ENCODE results near the gene CD81.

CD81 gene

DNA sequence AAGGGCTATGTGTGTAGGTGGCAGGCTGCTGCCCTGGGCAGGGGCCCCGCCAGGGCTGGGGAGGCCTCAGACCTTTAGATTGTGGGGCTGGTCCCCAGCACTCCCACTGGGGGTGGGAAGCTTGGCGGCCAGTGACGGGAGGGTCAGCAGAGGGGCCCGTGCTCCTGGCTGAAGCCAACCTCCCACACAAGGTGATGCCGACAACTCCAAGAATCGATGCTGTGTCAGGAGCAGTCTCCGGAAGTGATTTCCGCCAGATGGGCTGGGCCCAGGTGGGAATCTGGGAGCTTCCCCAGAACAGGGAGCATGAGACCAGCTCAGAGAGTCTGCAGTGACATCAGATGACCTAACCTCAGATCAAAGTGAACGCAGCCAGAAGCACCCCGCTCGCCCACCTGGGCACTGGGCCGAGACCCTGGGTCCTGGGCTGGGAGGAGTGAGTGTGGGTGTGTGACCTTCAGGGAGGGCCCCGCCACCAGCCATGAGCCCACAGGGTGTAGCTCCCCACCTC lies 59.5 kb downstream of the CD81 start:
- DNase-seq (ENCODE audit: low spot score) = no peak

GRCh38 chr11:2437516-2437915 lies 60.4 kb downstream of the CD81 start:
- no peak for DNase-seq (ENCODE audit: low spot score)

DNA sequence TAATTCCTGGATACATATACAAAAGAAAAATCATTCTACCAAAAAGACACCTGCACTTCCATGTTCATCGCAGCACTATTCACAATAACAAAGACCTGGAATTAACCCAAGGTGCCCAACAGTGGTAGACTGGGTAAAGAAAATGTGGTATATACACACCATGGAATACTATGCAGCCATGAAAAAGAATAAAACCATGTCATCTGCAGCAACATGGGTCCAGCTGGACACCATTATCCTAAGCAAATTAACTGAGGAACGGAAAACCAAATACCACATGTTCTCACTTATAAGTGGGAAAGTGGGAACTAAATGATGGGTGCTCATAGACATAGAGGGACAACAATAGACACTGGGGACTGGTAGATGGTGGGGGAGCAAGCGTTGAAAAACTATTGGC lies 62.7 kb downstream of the CD81 start:
- DNase-seq (ENCODE audit: low spot score) = no peak

DNA sequence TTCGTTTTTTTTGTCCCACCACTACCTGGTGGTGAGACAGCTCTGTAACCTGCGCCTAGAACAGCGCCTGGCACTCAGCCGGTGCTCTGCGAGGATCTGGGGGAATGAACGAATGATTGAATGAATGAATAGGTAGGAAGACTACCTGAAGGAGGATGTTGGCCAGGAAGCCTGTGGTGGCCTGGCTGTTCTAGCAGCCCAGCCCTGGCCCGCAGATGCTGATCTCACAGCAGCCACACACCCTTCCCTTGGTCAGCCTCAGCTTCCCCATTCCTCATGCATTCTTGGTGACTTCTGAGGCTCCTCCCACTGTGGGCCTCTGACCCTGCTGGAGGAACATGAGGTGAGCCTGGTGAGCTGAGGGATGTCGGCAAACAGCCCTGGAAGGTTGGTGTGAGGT lies 63.5 kb downstream of the CD81 start:
- DNase-seq (ENCODE audit: low spot score) = no peak

DNA sequence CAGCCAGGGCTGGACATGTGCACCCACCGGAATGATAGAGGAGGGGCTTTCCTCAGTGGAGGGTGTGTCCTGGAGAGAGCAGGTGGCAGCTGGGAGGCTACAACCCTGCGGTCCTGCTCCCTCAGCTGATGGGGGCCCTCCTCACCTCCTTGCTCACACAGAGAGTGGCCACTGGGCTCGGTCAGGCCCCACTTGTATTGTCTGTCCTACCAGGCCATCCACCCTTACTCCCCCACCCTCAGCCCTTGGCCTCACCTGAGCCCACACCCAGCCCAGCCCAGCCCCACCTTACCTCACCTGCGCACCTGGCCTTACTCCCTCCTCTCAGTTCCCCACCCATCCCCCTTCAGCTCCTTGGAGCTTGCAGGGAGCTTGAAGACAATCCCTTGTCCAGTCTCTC lies 64.1 kb downstream of the CD81 start:
- no peak for DNase-seq (ENCODE audit: low spot score)

GRCh38 chr11:2442589-2442988 lies 65.5 kb downstream of the CD81 start:
- DNase-seq (ENCODE audit: low spot score) = no peak

DNA sequence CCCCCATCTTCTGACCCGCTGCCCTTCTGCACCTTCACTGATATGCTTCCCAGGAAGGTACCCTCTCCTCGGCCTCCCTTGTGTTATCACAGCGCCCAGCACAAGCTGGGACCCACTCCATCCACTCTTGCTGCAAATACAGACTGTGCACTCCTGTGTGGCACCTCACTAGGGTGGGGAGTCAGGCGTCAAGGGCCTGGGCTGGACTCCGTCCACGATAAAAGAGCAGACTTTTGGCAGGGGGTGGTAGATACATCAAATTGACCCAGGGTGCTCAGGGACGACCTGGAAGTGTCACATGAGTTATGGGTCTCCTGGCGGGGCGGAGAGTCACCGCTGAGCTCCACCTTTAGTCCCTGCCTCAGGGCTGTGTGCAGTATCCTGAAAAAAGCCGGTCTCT lies 66.3 kb downstream of the CD81 start:
- no peak for DNase-seq (ENCODE audit: low spot score)

DNA sequence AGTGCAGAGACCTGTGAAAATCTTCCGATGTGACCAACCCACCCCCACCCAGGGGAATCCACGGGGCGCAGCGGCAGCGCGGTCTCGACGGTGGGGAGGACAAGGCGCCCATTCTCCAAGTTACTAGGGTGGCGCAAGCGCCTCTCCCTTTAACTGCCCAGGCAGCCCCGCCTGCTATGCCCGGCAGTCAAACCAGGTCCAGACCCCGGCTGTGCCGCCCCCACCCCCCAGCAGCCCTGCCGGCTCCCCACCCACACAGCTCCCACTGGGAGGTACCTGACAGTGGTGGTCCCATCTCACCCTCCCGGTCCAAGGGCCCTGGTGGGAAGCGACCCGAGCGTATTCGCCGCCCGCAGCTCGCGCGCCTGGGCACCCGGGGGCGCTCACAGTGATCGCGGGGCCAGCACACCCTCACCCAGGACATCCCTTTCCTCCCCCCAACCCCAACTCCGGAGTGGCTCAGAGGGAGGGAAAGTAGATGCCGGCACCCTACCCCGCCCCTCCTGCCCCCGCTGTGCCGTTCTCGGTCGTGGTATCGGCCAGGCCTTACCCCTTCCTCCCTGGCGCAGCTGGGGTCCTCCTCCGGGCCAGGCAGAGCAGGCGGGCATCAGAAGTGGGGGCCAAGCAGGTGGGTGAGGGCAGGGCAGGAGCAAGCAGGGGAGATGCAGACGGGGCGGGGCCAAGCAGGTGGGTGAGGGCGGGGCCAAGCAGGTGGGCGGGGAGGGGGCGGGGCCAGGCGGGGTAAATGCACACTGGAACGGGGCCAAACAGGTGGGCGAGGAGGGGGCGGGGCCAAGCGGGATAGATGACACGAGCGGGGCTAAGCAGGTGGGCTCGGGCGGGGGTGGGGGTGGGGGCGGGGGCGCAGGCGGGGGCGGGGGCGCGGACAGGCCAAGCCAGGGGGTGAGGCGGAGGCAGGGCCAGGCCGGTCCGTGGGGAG lies 67.0 kb downstream of the CD81 start, which contains the start of gene TRPM5:
TRPM5 (minus strand) TSS at position 634 of the 940 bp plus-strand sequence. CDS start 21,478 bp downstream, outside the sequence.
- DNase-seq (ENCODE audit: low spot score) = peak; percentile 9

- peak; percentile 5 for DNase-seq (ENCODE audit: low spot score)
Measured at GRCh38 chr11:2444821-2445745, 68.0 kb downstream of the CD81 start, which contains the start of gene KCNQ1. KCNQ1 (plus strand) TSS chr11:2445008; CDS start chr11:2445099, 91 bp downstream.

DNA sequence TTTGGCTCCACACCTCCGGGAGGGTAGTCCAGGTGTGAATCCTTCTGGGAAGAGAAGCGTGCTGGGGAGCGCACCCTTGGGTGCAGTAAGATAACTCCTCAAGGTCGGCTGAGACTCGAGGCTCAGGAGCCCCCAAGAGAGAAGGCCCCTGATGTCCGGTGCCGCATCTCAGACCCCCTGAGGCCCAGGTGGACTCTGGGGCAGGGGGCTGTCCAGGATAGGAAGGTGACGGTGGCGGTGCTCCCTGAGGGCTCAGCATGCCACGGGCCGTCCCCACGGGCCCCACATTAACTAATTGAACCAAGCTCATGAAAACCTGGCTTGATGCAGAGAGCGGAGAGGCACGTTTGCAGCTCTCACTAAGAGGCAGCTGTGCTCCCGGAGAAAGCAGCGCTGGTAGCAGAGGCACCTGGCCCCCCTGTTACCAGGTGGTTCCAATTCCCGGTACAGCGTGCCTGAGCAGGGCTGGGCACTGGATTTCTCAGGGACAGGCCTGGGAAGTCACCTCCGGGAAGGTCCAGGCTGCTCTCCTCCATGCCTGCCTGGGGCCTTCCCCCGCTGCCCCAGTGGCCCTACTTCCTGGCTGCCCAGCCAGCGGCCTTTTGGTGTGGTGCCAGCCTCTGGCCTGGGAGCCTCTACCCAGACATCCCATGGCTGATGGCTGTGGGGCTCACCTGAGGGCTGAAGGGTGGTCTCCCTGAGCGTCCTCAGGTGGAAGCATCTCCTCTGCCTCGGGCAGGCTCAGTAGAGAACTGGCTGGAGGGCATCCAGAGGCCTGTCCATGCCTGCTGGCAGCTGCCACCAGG lies 68.8 kb downstream of the CD81 start:
- DNase-seq (ENCODE audit: low spot score) = no peak

- DNase-seq (ENCODE audit: low spot score) = no peak
Measured at GRCh38 chr11:2446590-2447252, 69.6 kb downstream of the CD81 start.

Measured in hematopoietic multipotent progenitor cell treated with erythropoietin and hydrocortisone succinate and interleukin-3 and kit ligand, for 15 days (in vitro differentiated cells).